Measurements from ENCODE around the gene ONECUT3.

Gene ONECUT3

DNA sequence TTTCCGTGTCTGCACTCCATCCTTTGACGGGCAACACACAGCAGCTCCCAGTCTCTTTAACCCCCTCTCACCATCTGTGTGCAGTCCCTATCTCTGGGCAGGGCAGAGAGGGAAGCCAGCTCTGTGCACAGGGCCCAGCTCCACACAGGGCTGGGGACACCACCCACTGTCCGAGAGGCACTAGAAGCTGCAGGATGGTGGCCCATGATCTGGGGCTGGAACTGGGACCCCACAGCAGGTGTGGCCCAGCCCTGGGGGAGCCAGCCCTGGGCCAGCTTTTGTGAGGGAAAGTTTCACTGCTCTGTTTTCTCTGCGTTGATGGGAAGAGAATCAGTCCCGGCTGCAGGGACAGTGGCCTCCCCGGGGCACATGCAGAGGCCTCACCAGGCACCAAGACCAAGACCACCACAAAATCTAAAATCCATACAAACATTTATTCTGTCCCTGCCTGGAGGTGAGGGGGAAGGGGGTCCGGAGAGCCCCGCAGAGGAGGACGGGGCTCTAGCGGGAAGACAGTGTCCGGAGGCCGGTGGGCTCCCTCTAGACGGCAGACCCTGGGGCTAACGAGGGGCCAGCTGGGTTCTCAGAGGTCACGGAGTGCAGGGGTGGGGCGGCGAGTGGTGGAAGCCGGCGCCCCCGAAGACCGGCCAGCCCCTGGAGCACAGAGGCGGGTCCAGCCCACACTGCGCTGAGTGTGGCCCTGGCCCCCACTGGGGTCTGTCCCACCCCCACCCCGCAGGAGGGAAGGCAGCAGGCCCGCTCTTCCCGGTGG, 61.7 kb downstream of the ONECUT3 start:
- no peak for DNase-seq (ENCODE audit: low read depth in 2 of 2)

- no peak for DNase-seq (ENCODE audit: low read depth in 2 of 2)
Observed at GRCh38 chr19:1815605-1816529, 62.6 kb downstream of the ONECUT3 start.

GRCh38 chr19:1816530-1817298, 63.4 kb downstream of the ONECUT3 start:
- no peak for DNase-seq (ENCODE audit: low read depth in 2 of 2)

DNA sequence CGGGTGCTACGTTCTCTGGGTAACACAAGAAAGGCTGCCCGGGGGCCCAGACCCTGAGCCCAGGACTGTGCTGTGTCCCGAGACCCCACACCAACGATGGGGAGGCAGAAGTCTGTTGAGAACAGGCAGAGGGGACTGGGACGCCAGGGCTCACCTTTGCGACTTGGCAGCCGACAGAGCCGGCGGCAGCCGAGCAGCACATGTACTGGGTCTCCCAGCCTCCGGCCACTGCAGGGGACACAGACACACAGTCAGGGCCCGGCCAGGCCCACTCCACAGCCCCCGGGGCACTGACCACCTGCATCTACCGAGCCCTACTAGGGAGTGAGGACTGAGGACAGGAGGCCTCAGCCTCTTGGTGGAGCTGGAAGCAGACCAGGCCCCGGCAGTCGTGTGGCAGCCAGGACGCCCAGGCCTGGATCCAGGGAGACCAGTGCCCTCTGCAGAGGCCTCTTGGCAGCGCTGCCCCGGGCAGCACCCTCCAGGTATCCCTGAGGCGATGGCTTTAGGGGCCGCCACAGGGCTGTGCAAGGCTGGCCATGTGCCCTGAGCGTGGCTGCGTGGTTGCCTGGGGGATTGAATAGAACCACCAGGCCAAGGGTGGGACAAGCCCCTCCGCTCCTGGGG, 64.4 kb downstream of the ONECUT3 start:
- DNase-seq (ENCODE audit: low read depth in 2 of 2): no peak

- no peak for DNase-seq (ENCODE audit: low read depth in 2 of 2)
Observed at GRCh38 chr19:1818549-1819195, 65.4 kb downstream of the ONECUT3 start.

DNA sequence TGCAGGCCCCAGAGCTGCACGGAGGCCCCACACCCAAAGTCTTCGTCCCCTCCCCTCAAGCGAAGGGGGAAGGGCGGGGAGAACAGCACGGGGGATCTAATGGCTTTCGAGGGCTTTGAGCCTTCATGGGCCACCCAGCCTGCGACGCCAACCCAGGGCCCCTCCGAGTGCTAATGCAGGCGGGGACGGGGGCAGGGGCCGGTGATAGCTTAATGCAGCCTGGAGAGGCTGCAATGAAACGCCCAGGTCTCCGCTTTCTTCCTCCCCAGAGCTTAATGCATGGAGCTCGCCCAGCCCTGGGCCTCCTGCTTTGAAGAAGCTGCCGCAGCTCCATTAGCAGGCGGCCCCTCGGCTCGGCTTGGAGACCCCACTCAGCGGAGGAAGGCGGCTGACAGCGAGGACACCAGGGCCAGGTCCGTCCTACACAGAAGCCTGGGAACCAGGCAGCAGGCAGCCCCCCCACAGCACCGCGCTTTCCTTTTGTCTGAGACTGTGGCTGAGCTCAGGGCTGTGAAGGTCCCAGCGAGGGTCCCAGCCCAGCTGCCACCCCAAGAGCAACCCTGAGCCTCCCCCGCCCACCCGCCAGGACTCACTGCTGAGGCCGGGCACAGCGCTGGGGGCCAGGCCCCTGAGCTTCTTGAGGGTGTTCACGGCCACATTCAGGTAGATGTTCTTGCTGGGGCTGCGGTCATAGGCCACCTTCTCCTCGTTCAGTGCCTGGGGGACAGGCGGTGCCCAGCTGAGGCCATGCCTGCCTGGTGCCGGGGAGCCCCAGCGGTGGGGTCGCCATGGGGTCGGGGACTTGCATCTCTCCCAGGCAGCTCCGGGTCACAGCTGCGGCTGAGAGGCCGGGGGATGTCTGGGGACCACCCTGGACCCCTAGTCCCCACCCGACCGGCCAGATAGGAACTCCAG, 66.3 kb downstream of the ONECUT3 start:
- DNase-seq (ENCODE audit: low read depth in 2 of 2): no peak

DNA sequence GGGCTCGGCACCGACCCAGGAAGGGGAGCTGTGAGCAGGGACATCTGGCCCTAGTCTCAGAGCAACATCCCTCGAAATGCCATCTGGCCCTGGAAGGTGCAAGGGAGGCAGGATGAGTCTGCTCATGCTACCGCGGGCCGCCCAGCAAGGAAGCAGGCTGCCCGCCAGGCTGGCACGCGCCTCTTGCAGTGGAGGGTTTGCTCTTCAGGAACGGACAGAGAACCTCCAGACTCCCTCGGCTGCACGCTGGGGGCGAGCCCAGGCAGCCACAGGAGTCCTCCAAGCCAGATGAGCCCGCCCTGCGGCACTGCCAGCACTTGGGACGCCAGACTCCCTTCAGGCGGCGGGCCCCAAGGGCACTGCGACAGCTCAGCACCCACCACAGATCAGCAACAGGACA, 68.9 kb downstream of the ONECUT3 start:
- no peak for DNase-seq (ENCODE audit: low read depth in 2 of 2)

GRCh38 chr19:1823020-1823419, 69.7 kb downstream of the ONECUT3 start:
- no peak for DNase-seq (ENCODE audit: low read depth in 2 of 2)

- no peak for DNase-seq (ENCODE audit: low read depth in 2 of 2)
Observed at GRCh38 chr19:1823539-1824251, 70.4 kb downstream of the ONECUT3 start.

DNA sequence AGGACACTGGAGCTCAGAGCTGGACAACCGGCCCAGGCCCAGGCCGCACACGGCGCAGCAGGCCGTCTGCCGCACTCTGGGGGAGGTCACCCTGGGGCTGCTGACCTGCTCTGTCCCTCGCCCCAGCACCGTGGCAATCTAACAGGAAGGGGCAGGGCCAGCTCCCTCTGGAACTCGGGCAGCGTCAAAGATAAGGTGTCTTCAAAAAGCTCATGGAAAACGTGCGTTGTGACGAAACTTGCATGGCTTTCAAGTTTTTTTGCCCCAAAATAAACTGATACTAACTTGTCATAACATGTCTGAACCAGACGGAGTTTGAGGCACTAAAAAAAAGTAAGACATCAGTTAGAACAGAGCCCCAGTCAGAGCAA, 70.9 kb downstream of the ONECUT3 start:
- DNase-seq (ENCODE audit: low read depth in 2 of 2): no peak

- DNase-seq (ENCODE audit: low read depth in 2 of 2): peak; percentile 46 to 70
Observed at GRCh38 chr19:1825909-1826556, 72.7 kb downstream of the ONECUT3 start.

- DNase-seq (ENCODE audit: low read depth in 2 of 2): no peak
Observed at GRCh38 chr19:1826557-1827521, 73.5 kb downstream of the ONECUT3 start.

GRCh38 chr19:1827566-1828278, 74.4 kb downstream of the ONECUT3 start:
- DNase-seq (ENCODE audit: low read depth in 2 of 2): no peak

DNA sequence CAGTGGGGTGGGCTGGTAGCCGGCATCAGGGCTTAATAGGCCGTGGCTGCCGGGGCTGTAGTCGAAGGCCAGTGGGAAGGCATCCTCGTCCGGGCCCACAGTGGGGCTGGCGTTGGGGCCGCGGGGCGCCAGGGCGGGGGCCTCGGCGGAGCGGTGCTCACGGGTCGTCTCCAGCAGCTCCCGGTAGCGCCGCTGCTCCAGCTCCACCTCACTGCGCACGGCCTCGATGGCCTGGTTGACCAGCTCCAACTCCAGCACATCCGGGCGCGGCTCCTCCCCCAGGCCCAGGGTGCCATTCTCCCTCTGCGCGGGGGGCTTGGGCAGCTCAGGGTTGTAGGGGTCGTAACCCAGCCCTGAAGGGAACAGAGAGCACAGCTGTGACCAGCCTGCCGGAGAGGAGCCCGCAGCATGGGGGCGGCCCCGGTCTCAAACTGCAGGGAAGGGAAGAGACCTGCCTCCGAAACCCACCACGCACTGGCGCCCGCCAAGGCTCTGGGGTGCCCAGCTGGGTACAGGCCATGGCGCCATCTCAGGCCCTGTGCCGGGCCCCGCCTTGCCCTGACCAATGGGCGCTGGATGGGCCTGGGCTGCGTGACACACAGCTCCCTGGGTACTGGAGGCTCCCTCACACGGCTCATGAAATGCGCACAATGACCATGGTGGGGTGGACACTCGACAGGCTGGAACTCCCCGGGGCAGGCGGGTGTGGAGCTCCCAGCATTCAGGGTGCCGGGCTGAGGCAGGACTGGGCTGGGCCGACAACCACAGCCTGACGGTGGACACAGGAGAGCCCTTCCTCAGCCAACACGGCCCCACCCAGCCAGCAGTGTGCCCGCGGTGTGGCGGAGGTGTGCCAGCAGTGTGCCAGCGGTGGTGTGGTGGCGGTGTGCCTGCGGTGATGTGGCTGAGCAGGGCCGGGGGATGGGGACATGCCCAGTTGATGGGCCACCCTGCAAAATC, 75.3 kb downstream of the ONECUT3 start:
- DNase-seq (ENCODE audit: low read depth in 2 of 2): no peak

DNA sequence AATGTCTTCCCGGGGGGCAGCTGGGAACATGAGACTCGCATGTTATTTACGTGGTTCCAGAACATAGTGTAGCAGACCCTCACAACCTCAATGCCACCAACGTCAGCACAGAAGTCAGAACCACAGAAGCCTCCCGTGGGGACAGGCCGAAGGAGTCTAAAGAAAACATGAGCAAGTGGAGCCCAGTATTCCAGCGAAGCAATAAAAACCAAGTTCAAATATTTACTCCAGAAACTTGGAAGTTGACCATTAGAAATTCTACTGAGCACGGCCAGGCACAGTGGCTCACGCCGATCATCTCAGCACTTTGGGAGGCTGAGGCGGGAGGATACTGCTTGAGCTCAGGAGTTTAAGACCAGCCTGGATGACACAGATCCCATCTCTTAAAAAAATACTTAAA, 76.7 kb downstream of the ONECUT3 start:
- no peak for DNase-seq (ENCODE audit: low read depth in 2 of 2)

DNA sequence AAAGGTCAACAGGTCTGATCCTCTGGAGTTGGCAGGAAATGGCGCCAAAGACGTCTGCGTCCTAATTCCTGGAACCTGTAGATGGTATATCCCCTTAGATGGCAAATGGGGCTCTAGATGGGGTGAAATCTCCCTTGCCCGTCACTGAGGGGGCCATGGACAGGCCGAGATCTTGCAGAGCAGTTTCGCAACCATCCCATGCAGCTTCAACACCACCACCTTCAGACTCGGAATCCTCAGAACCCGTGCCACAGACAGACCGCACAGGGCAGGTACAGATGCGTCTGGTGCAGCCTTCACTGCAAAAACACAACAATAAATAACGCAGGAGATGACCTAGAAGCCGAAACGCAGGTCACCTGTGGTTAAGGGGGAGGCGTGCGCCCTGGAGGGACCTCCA, 77.3 kb downstream of the ONECUT3 start:
- no peak for DNase-seq (ENCODE audit: low read depth in 2 of 2)
